ENCODE measurements around the gene SLC9A9.
A peak's percentile ranks its signal among the peaks of the same experiment; 100 is the strongest.

Gene SLC9A9

DNA sequence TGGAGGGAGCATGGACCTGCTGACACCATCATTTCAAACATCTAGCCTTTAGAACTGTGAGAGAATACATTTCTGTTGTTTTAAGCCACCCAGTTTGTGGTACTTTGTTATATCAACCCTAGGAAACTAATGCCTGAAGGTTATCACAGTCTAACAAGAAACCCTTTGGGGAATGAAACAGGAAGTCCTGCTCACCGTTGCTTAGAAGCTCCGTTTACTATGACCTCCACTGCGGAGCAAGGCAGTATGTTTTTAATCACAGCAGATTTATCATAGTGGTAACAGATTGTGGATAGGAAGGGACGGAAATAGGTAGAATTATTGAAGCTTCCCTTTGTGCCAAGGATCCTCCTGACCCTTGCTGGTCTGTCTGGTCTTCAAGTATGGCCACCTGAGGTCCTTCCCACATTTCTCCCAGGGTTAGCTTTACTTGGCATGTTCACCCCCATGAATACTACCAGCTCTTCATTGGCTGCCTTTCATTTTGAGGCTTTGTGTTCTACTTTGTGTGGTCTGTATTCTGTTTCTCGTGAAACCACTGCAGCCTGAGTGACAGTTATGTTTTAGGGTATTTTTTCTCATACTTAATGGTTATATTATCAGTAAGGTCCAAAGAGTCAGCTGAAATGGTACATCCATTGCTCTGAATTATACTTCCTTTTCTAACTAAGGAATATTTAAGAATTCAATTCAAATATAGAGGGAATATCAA, 527.1 kb downstream of the SLC9A9 start:
- DNase-seq (ENCODE audit: low spot score), result no peak

DNA sequence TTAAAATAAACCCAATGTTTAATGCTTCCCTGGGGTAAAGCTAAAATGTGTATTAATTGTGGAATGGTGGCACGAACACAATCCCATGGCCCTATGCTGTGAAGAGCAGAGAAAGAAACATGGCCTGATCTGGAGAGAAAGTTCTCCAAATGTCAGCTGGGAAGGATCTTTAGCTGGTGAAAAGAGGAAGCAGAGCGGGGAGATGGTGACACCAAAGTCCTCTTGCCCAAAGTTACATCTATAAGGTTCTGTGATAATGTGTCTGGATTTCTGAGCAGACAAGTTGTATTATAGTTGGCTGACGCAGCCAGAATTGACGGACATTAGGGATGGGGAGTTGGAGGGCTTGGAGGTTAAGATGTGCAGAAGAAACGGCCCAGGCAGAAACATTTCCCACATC, 532.5 kb downstream of the SLC9A9 start:
- DNase-seq (ENCODE audit: low spot score), result no peak

GRCh38 chr3:143314251-143315093, 533.8 kb downstream of the SLC9A9 start:
- DNase-seq (ENCODE audit: low spot score), result no peak

DNA sequence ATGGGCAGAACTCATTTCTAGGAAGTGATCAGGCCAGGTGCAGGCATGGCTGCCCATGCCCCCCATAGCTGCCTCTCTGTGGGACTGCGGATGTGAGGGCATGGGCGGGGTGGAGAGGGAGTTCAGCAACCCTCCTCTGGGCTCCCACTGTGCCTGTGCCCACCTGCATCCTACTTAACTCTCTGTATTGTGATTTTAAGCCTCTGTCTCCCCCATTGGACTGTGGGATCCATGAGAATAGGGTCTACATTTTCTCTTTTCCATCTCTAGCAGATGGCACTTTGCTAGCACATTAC, 534.4 kb downstream of the SLC9A9 start:
- DNase-seq (ENCODE audit: low spot score), result no peak

GRCh38 chr3:143313025-143313892, 535.0 kb downstream of the SLC9A9 start:
- DNase-seq (ENCODE audit: low spot score), result no peak

DNA sequence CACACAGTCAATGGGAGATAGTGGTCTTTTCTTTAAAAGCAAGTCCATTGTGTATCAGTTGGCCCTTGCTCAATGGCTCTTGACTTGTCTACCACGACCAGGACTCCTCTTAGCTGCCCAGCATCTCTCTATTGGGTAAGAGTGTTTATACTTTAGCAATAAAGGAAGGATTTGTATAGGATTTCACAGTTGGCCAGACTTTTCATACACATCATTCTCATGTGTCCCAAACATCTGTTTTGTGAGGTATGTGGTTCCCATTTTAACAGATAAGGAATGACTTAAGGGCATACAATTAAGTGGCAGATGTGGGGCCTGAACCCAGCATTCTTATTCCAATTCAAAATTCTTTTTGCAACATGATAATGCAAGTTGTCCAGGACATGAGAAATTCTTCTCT, 537.2 kb downstream of the SLC9A9 start:
- DNase-seq (ENCODE audit: low spot score), result no peak

- no peak for DNase-seq (ENCODE audit: low spot score)
These were observed 538.6 kb downstream of the SLC9A9 start for GRCh38 chr3:143309705-143310104.

- no peak for DNase-seq (ENCODE audit: low spot score)
These were observed 540.6 kb downstream of the SLC9A9 start for GRCh38 chr3:143307613-143308183.

DNA sequence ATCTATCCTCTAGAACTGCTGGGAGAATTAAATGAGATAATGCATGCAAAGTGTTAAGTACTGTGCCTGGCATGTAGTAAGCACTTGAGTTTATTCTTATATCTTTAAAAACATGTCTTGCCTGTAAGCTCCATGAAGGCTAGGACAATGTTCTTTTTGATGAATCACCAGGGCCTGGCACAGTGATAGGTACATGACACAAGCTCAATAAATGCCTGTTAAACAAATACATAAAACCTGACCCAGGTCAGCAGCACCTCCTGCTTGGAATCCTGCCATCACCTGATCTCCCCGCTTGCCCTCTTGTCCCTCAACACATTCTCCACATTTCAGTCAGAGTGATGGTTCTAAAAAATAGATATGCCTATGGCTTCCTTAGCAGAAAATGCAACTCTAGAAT, 541.9 kb downstream of the SLC9A9 start:
- no peak for DNase-seq (ENCODE audit: low spot score)

GRCh38 chr3:143302638-143303171, 545.6 kb downstream of the SLC9A9 start:
- no peak for DNase-seq (ENCODE audit: low spot score)

DNA sequence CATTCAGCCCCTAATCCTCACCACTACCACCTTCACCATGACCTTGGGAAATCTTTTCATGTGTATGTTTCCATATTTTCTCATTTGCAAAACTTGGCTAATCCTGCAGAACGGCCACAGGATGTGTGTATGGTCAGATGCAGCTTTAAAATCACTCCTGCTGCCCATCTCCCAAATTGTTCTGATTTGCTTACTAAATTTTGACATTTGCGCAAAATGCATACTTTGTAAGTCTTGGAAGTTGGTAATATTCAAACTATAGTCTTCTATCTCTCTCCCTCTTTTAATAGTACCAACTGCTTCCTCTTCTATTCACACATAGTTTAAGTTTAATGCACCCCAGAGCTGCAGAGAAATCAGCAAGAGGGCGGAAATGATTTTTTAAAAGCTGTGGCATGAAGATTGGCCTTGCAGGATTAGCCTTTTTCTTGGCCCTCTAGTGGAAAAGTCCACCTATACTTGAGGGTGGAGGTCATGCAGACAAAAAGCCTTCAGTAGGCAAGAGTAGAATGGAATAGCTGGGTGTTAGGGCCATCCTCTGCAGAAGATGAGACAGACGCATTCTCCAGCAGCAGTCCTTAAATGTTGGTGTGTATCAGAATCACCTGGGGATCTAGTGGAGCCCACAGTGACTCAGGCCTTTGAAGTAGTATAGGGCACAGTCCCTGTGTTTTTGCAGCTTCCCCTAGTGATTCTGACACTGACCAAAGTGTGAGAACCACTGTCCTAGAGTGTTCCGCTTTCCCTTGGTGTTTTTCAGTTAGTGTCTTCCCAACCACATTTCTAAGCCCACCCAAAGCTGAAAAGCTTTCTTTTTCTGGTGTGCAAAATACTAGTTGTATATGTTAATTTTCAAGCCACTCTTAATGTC, 547.0 kb downstream of the SLC9A9 start:
- DNase-seq (ENCODE audit: low spot score), result no peak

DNA sequence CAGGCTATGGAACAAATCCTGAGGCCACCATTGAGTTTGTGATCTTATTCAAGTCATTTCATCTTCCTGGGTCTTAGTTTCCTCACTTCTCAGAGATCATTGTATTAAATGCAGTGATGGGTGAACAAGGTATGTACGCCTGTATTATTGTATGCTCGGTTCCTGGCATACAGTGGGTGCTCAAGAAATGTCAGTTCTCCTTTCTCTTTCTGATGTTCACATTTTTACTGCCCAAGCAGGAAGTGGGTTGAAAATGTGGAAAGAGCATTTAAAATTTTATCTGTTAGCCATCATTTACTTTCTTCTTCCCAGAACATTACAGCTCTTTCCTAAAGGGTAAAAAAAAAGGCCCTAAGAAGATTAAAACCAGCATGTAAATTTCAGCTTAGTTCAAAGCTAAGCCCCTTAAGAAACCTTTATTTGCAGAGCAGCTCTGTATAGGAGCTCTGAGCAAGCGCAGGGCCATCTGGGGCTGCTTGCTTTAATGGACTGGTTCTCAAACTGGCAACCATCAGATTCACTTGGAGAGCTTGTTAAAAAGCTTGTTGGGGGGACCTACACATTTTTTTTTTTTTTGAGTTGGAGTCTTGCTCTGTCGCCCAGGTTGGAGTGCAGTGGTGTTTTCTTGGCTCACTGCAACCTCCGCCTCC, 549.3 kb downstream of the SLC9A9 start:
- DNase-seq (ENCODE audit: low spot score), result no peak

DNA sequence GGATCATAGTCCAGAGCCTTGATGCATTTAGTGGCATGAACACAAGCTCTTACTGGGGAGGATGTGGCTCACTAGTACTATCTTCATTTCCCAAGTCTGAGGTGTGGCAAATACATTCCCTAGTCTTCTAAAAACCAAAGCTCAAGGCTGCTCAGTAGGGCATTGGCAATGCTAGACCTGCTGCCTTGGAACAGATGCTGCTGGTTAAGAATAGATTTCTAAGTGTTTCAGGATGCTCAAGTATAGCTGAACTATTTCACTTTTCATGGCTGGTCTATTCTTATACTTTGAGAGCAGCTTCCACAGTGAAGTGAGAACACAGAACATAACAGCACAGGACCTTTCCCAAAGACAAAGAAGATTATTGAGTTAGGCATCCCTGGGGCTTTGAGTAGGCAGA, 549.9 kb downstream of the SLC9A9 start:
- peak; percentile 84 for DNase-seq (ENCODE audit: low spot score)

- DNase-seq (ENCODE audit: low spot score), result no peak
These were observed 552.8 kb downstream of the SLC9A9 start for GRCh38 chr3:143295201-143296080.

- DNase-seq (ENCODE audit: low spot score), result no peak
These were observed 554.1 kb downstream of the SLC9A9 start for GRCh38 chr3:143294188-143294587.

DNA sequence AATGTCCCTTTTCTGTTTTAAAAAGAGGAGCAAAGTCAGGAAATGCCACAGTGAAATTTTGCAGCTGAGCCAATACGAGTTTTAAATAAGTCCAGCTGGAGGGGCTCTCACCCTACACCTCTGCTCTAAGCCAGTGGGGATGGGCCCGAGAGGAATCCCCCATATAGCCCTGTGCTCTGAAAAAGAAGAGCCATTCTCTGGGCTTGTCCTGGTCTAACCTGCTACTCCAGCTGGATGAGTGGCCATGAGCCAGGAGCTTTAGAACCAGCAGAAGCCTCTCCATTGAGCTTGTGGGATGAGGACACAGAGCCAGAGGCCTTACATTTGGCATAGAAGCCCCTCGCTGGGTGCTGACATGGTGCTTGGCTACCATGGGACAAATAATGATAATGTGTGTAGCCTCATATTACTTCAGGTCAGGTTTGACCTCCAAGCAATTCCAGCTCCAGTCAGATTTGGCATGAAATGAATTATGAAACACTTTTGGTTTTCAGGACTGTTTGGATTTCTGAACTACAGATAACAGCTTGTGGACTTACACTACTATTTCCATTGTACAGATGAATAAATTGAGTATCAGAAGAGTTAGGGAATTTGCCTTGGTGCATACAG, 556.3 kb downstream of the SLC9A9 start:
- no peak for DNase-seq (ENCODE audit: low spot score)

- DNase-seq (ENCODE audit: low spot score), result peak; percentile 58
These were observed 559.3 kb downstream of the SLC9A9 start for GRCh38 chr3:143288944-143289343.

GRCh38 chr3:143287403-143287802, 560.9 kb downstream of the SLC9A9 start:
- DNase-seq (ENCODE audit: low spot score), result no peak

DNA sequence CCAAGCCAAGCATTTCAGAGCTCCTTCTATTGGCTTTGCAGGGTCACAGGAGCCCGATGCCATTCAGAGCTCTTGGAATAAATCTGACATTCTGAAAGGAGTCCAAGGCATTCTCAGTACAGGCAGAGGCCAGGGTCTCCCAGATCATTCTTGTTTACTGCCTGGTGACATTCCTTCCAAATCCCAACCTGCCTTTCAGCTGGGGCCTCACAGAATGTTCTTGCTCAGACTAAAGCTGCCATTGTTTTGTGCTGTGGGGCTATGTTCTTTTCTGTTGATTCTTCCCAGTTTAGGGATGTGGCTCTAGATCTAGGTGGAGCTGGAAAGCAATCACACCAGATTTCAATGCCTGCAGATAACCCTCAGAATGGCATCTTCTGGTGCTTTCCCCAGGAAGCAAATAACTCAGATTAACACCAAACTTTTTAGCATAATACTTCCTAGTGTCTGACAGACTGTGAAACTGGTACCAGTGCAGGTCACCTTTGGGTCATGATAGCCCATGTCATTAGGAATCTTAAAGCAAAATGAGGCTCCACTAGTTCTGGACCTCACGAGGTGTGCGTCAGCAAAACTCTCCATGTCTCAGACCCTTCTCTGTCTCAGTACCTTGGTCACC, 561.8 kb downstream of the SLC9A9 start:
- DNase-seq (ENCODE audit: low spot score), result no peak
